GM23338 (cell line): ENCODE results near the gene RUVBL1. TPM values are rescaled to one million over a fixed set of nuclear protein-coding genes. Genes with fewer than 3 reads are reported as not detected.
A peak's percentile ranks its signal among the peaks of the same experiment; 100 is the strongest.

Experiments
- ATAC-seq: fragments of 200-7000 bp; cut with Tn5 transposase; 3 replicates; pipeline ENCODE4 v1.9.1; 2020
- DNase-seq: peaks from one replicate; pipeline ENCODE4 v3.0.0-alpha.2; 2015; ENCODE audit warnings: low spot score
- H2AFZ ChIP-seq: fragments of 200-600 bp; sonication (generic); 2 replicates; pipeline ENCODE4 v1.8.0; 2016; ENCODE audit warnings: antibody characterized with exemption, mild to moderate bottlenecking, moderate library complexity
- H3F3A ChIP-seq: fragments of 200-600 bp; sonication (generic); replicated peaks from 2 replicates; pipeline ENCODE4 v1.8.0; 2017; ENCODE audit warnings: antibody characterized with exemption, mixed run types, low read depth
- H3K27ac ChIP-seq: fragments of 200-600 bp; sonication (generic); 2 replicates; pipeline ENCODE4 v1.6.1; 2016; ENCODE audit warnings: low read depth
- H3K27me3 ChIP-seq: fragments of 200-600 bp; sonication (generic); 2 replicates; pipeline ENCODE4 v1.8.0; 2016; ENCODE audit warnings: mild to moderate bottlenecking, mixed run types, moderate library complexity; ENCODE audit not compliant: insufficient read depth
- H3K36me3 ChIP-seq: fragments of 200-600 bp; sonication (generic); 2 replicates; pipeline ENCODE4 v1.8.0; 2016; ENCODE audit warnings: mild to moderate bottlenecking; ENCODE audit not compliant: insufficient read depth
- H3K4me1 ChIP-seq: fragments of 200-600 bp; sonication (generic); 2 replicates; pipeline ENCODE4 v1.8.0; 2016; ENCODE audit warnings: mild to moderate bottlenecking, moderate library complexity; ENCODE audit not compliant: insufficient read depth
- H3K4me2 ChIP-seq: fragments of 200-600 bp; sonication (generic); 2 replicates; pipeline ENCODE4 v1.7.1; 2017; ENCODE audit warnings: mixed run types
- H3K4me3 ChIP-seq: fragments of 200-600 bp; sonication (generic); 2 replicates; pipeline ENCODE4 v1.6.1; 2016; ENCODE audit warnings: mixed run types
- H3K79me2 ChIP-seq: fragments of 200-600 bp; sonication (generic); replicated peaks from 2 replicates; pipeline ENCODE4 v1.8.0; 2017; ENCODE audit warnings: mild to moderate bottlenecking; ENCODE audit not compliant: insufficient read depth
- H3K9me2 ChIP-seq: fragments of 200-600 bp; sonication (generic); 2 replicates; pipeline ENCODE4 v1.8.0; 2017; ENCODE audit not compliant: insufficient read depth
- H4K20me1 ChIP-seq: fragments of 200-600 bp; sonication (generic); replicated peaks from 2 replicates; pipeline ENCODE4 v1.8.0; 2017; ENCODE audit warnings: mild to moderate bottlenecking; ENCODE audit not compliant: insufficient read depth
- H3K27ac Mint-ChIP-seq: 2 replicates; pipeline ENCODE4 v1.8.0; 2020; ENCODE audit warnings: inconsistent platforms, mild to moderate bottlenecking, moderate library complexity, mixed read lengths
- H3K27me3 Mint-ChIP-seq: 3 replicates; pipeline ENCODE4 v1.8.0; 2022; ENCODE audit warnings: low read depth, mild to moderate bottlenecking, moderate library complexity, mixed read lengths, inconsistent platforms; ENCODE audit not compliant: insufficient read depth, poor library complexity
- H3K36me3 Mint-ChIP-seq: 3 replicates; pipeline ENCODE4 v1.8.0; 2021; ENCODE audit warnings: low read depth, mild to moderate bottlenecking, inconsistent platforms, moderate library complexity, mixed read lengths
- H3K4me1 Mint-ChIP-seq: 3 replicates; pipeline ENCODE4 v1.8.0; 2020; ENCODE audit warnings: mild to moderate bottlenecking, inconsistent platforms, mixed read lengths
- H3K4me3 Mint-ChIP-seq: 3 replicates; pipeline ENCODE4 v1.8.0; 2021; ENCODE audit warnings: moderate library complexity, mild to moderate bottlenecking, inconsistent platforms, mixed read lengths
- H3K9me3 Mint-ChIP-seq: 3 replicates; pipeline ENCODE4 v1.8.0; 2020; ENCODE audit warnings: moderate library complexity, mild to moderate bottlenecking, inconsistent platforms, mixed read lengths
- CREB1 ChIP-seq: fragments of 250-450 bp; sonication (Bioruptor Pico); IDR thresholded peaks from 2 replicates; pipeline ENCODE4 v1.5.0; 2020; ENCODE audit warnings: low read depth, mild to moderate bottlenecking, moderate library complexity
- EZH2 ChIP-seq: fragments of 200-600 bp; sonication (generic); IDR thresholded peaks from one replicate; pipeline ENCODE4 v1.8.0; 2017; ENCODE audit warnings: antibody characterized with exemption, mild to moderate bottlenecking, low read depth; ENCODE audit not compliant: unreplicated experiment
- EZH2phosphoT487 ChIP-seq: fragments of 200-600 bp; sonication (generic); IDR thresholded peaks from one replicate; pipeline ENCODE4 v1.8.1; 2018; ENCODE audit warnings: antibody characterized with exemption; ENCODE audit not compliant: unreplicated experiment
- JUNB ChIP-seq: IDR thresholded peaks from one replicate; pipeline ENCODE4 v1.6.1; 2016; ENCODE audit warnings: antibody characterized with exemption; ENCODE audit not compliant: unreplicated experiment
- NANOG ChIP-seq: IDR thresholded peaks from 2 replicates; pipeline ENCODE4 v1.6.1; 2016; ENCODE audit warnings: antibody characterized with exemption, borderline replicate concordance
- POLR2AphosphoS5 ChIP-seq: IDR thresholded peaks from 2 replicates; pipeline ENCODE4 v1.6.1; 2016; ENCODE audit warnings: antibody characterized with exemption, low read depth
- STAT1 ChIP-seq: IDR thresholded peaks from one replicate; pipeline ENCODE4 v1.6.1; 2016; ENCODE audit warnings: antibody characterized with exemption; ENCODE audit not compliant: unreplicated experiment
- ZNF114 ChIP-seq: fragments of 250-450 bp; sonication (Bioruptor Pico); IDR thresholded peaks from 2 replicates; pipeline ENCODE4 v1.5.0; 2020; ENCODE audit warnings: mild to moderate bottlenecking, moderate library complexity
- ZNF331 ChIP-seq: fragments of 250-450 bp; sonication (Bioruptor Pico); IDR thresholded peaks from 2 replicates; pipeline ENCODE4 v1.5.0; 2020; ENCODE audit warnings: low read depth, mild to moderate bottlenecking, moderate library complexity
- polyA plus RNA-seq: library from polyadenylated mRNA; unstranded; fragments of >200 nt; fragmentation: Nextera tagmentation; extraction: Ambion mirVana; gene quantifications from 2 replicates; pipeline ENCODE4 v1.2.1, GENCODE V29; 2016
- total RNA-seq: library from RNA; depleted of rRNA; stranded (reverse); fragments of >200 nt; shearing (Covaris generic); gene quantifications from 2 replicates; pipeline ENCODE4 v1.2.3, GENCODE V29; 2014
- TF ChIP-seq, protein P1 (sequence below), 2 experiments: fragments of 200-600 bp in 1 of 2; sonication (generic) in 1 of 2; conservative IDR thresholded peaks; 2 replicates each; pipeline versions ENCODE4 v1.5.1 to v1.6.1; 2016 to 2017; ENCODE audit warnings: antibody characterized with exemption in 2 of 2, low read depth in 2 of 2, mild to moderate bottlenecking in 2 of 2, moderate library complexity in 1 of 2
- TF ChIP-seq, protein P2 (sequence below): IDR thresholded peaks from 2 replicates; pipeline ENCODE4 v1.6.1; 2016; ENCODE audit warnings: antibody characterized with exemption
- TF ChIP-seq, protein P3 (sequence below): IDR thresholded peaks from one replicate; pipeline ENCODE4 v1.6.1; 2018; ENCODE audit warnings: antibody characterized with exemption; ENCODE audit not compliant: unreplicated experiment
- TF ChIP-seq, protein P4 (sequence below): fragments of 250-450 bp; sonication (Bioruptor Pico); IDR thresholded peaks from 2 replicates; pipeline ENCODE4 v1.5.0; 2020; ENCODE audit warnings: mild to moderate bottlenecking, moderate library complexity

RUVBL1 gene
- total and polyA plus RNA-seq, 2 experiments from 2014 or later = 133 to 136 TPM

DNA sequence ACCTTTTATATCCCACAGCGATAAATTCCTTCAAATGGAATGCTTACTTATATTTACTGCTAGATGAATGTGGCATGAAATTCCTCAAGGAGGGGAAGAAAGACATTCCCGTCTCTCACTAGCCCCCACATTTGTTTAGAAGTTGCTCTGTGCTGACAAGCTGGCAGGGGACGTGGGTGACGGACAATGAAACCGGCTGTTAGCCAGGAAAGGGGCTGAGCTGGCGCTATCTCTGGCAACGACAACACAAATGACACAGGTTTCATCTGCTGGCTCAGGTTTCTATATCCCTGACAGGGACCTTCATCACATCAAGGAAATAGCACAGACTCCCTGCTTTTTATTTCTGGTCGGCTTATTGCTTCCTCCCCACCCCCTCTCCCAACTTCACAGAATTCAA lies 15.8 kb downstream of the RUVBL1 start:
- peaks cover 87% of the 10 kb centered on the region for H3K36me3 Mint-ChIP-seq
- no peaks in the 10 kb centered on the region for H3F3A ChIP-seq
- H3K4me2 ChIP-seq = no peak overlapping the region
- H3K4me3 ChIP-seq = no peak overlapping the region
- TF ChIP-seq, protein P1, sequence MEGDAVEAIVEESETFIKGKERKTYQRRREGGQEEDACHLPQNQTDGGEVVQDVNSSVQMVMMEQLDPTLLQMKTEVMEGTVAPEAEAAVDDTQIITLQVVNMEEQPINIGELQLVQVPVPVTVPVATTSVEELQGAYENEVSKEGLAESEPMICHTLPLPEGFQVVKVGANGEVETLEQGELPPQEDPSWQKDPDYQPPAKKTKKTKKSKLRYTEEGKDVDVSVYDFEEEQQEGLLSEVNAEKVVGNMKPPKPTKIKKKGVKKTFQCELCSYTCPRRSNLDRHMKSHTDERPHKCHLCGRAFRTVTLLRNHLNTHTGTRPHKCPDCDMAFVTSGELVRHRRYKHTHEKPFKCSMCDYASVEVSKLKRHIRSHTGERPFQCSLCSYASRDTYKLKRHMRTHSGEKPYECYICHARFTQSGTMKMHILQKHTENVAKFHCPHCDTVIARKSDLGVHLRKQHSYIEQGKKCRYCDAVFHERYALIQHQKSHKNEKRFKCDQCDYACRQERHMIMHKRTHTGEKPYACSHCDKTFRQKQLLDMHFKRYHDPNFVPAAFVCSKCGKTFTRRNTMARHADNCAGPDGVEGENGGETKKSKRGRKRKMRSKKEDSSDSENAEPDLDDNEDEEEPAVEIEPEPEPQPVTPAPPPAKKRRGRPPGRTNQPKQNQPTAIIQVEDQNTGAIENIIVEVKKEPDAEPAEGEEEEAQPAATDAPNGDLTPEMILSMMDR (conservative IDR thresholded peaks at IDR 0.05; ENCODE audit: low read depth in 2 of 2) = no peak
- no peak for TF ChIP-seq ZNF114 (CRISPR knock-in tag)
- no peak for TF ChIP-seq NANOG
- no peak for TF ChIP-seq STAT1
- TF ChIP-seq JUNB = no peak
- TF ChIP-seq, protein P2, sequence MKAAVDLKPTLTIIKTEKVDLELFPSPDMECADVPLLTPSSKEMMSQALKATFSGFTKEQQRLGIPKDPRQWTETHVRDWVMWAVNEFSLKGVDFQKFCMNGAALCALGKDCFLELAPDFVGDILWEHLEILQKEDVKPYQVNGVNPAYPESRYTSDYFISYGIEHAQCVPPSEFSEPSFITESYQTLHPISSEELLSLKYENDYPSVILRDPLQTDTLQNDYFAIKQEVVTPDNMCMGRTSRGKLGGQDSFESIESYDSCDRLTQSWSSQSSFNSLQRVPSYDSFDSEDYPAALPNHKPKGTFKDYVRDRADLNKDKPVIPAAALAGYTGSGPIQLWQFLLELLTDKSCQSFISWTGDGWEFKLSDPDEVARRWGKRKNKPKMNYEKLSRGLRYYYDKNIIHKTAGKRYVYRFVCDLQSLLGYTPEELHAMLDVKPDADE = no peak
- TF ChIP-seq ZNF331 (CRISPR knock-in tag) = no peak
- TF ChIP-seq, protein P3, sequence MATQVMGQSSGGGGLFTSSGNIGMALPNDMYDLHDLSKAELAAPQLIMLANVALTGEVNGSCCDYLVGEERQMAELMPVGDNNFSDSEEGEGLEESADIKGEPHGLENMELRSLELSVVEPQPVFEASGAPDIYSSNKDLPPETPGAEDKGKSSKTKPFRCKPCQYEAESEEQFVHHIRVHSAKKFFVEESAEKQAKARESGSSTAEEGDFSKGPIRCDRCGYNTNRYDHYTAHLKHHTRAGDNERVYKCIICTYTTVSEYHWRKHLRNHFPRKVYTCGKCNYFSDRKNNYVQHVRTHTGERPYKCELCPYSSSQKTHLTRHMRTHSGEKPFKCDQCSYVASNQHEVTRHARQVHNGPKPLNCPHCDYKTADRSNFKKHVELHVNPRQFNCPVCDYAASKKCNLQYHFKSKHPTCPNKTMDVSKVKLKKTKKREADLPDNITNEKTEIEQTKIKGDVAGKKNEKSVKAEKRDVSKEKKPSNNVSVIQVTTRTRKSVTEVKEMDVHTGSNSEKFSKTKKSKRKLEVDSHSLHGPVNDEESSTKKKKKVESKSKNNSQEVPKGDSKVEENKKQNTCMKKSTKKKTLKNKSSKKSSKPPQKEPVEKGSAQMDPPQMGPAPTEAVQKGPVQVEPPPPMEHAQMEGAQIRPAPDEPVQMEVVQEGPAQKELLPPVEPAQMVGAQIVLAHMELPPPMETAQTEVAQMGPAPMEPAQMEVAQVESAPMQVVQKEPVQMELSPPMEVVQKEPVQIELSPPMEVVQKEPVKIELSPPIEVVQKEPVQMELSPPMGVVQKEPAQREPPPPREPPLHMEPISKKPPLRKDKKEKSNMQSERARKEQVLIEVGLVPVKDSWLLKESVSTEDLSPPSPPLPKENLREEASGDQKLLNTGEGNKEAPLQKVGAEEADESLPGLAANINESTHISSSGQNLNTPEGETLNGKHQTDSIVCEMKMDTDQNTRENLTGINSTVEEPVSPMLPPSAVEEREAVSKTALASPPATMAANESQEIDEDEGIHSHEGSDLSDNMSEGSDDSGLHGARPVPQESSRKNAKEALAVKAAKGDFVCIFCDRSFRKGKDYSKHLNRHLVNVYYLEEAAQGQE = no peak
- no peak for TF ChIP-seq EZH2
- no peak for TF ChIP-seq CREB1 (CRISPR knock-in tag)
- no peak for TF ChIP-seq POLR2AphosphoS5
- TF ChIP-seq, protein P4, sequence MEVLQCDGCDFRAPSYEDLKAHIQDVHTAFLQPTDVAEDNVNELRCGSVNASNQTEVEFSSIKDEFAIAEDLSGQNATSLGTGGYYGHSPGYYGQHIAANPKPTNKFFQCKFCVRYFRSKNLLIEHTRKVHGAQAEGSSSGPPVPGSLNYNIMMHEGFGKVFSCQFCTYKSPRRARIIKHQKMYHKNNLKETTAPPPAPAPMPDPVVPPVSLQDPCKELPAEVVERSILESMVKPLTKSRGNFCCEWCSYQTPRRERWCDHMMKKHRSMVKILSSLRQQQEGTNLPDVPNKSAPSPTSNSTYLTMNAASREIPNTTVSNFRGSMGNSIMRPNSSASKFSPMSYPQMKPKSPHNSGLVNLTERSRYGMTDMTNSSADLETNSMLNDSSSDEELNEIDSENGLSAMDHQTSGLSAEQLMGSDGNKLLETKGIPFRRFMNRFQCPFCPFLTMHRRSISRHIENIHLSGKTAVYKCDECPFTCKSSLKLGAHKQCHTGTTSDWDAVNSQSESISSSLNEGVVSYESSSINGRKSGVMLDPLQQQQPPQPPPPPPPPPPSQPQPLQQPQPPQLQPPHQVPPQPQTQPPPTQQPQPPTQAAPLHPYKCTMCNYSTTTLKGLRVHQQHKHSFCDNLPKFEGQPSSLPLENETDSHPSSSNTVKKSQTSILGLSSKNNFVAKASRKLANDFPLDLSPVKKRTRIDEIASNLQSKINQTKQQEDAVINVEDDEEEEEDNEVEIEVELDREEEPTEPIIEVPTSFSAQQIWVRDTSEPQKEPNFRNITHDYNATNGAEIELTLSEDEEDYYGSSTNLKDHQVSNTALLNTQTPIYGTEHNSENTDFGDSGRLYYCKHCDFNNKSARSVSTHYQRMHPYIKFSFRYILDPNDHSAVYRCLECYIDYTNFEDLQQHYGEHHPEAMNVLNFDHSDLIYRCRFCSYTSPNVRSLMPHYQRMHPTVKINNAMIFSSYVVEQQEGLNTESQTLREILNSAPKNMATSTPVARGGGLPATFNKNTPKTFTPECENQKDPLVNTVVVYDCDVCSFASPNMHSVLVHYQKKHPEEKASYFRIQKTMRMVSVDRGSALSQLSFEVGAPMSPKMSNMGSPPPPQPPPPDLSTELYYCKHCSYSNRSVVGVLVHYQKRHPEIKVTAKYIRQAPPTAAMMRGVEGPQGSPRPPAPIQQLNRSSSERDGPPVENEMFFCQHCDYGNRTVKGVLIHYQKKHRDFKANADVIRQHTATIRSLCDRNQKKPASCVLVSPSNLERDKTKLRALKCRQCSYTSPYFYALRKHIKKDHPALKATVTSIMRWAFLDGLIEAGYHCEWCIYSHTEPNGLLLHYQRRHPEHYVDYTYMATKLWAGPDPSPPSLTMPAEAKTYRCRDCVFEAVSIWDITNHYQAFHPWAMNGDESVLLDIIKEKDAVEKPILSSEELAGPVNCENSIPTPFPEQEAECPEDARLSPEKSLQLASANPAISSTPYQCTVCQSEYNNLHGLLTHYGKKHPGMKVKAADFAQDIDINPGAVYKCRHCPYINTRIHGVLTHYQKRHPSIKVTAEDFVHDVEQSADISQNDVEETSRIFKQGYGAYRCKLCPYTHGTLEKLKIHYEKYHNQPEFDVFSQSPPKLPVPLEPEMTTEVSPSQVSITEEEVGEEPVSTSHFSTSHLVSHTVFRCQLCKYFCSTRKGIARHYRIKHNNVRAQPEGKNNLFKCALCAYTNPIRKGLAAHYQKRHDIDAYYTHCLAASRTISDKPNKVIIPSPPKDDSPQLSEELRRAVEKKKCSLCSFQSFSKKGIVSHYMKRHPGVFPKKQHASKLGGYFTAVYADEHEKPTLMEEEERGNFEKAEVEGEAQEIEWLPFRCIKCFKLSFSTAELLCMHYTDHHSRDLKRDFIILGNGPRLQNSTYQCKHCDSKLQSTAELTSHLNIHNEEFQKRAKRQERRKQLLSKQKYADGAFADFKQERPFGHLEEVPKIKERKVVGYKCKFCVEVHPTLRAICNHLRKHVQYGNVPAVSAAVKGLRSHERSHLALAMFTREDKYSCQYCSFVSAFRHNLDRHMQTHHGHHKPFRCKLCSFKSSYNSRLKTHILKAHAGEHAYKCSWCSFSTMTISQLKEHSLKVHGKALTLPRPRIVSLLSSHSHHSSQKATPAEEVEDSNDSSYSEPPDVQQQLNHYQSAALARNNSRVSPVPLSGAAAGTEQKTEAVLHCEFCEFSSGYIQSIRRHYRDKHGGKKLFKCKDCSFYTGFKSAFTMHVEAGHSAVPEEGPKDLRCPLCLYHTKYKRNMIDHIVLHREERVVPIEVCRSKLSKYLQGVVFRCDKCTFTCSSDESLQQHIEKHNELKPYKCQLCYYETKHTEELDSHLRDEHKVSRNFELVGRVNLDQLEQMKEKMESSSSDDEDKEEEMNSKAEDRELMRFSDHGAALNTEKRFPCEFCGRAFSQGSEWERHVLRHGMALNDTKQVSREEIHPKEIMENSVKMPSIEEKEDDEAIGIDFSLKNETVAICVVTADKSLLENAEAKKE = no peak
- no peak for TF ChIP-seq EZH2phosphoT487
- no peaks in the 10 kb centered on the region; the same call in 2 of the 3 replicates for H3K4me1 Mint-ChIP-seq
- no peaks in the 10 kb centered on the region for H3K27me3 Mint-ChIP-seq
- no peak overlapping the region for H2AFZ ChIP-seq
- peaks cover 88% of the 10 kb centered on the region for H3K79me2 ChIP-seq
- no peak overlapping the region for H3K27ac Mint-ChIP-seq
- no peaks in the 10 kb centered on the region; the same call in 1 of the 2 replicates for H3K4me1 ChIP-seq
- peaks cover 63% of the 10 kb centered on the region for H4K20me1 ChIP-seq
- DNase-seq = no peak
- H3K9me3 Mint-ChIP-seq = no peaks in the 10 kb centered on the region
- H3K4me3 Mint-ChIP-seq = no peak overlapping the region
- H3K27ac ChIP-seq = peak overlapping the region; percentile 15; the same call in 1 of the 2 replicates
- ATAC-seq = no peak
- no peaks in the 10 kb centered on the region for H3K9me2 ChIP-seq
- no peaks in the 10 kb centered on the region for H3K27me3 ChIP-seq
- H3K36me3 ChIP-seq = peaks cover 49% of the 10 kb centered on the region
